NCI-H1105 treated with DMSO at 0.1 percent for 48 hours (cell line): Measurements from ENCODE around the gene TRIO.

Source experiments
- DNase-seq: peaks from one replicate; lab custom pipeline; 2025; lab: John Stamatoyannopoulos, UW

TRIO gene

DNA sequence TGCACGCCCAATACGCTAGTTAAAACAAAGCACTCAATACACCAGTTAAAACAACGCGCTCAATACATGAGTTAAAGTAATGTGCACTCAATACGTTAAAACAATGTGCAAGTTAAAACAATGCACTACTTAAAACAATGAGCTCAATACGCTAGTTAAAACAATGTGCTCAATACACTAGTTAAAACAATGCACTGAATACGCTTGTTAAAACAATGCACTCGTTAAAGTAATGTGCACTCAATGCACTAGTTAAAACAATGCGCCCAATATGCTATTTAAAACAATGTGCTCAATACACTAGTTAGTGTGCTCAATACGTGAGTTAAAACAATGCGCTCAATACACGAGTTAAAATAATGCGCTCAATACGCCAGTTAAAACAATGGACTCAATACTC, 185.0 kb downstream of the TRIO start:
- no peak for DNase-seq

DNA sequence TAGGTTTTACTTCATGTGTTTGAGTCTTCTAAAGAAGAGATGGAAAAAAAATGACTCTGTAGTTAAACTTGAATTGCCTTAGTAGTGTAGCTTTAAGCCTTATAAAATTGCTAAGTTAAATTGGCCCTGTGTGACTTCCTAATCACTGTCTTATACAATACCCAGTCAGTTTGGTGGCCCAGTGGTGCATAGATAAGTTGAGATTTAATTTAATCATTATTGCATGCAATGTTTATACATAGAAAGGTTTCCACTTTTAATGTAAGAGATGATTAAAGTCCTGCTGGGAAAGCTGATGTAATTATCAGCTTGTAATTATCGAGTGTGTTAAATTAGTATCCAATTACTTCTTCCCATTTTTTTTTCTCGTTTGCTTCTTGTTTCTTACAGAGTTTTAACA, 187.1 kb downstream of the TRIO start:
- no peak for DNase-seq

DNA sequence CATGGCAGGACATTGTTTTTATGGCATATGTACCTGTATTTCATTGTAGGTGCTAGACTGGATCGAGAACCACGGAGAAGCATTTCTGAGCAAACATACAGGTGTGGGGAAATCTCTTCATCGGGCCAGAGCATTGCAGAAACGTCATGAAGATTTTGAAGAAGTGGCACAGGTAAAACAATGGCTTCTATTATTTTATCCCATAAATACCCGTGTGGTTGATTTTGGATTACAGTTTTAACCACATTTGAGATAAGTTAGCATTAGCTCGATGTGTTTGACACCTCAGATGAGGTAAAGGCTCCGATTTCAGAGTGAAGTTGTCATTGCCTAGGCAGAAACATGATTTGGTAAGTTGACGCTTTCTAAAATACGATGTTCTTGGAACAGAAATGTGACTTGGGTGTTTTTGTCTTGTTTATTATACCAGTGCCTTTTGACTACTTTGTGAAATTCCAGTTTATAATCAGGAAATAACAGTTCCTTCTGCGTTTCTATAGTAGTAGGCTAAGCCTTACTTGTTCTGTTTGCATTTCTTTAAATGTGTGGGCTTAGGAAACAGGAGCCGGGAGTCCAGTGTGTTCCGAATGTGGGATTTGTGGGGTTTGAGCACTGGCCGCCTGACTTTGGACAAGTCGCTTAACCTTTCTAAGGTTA, 187.7 kb downstream of the TRIO start:
- no peak for DNase-seq

DNA sequence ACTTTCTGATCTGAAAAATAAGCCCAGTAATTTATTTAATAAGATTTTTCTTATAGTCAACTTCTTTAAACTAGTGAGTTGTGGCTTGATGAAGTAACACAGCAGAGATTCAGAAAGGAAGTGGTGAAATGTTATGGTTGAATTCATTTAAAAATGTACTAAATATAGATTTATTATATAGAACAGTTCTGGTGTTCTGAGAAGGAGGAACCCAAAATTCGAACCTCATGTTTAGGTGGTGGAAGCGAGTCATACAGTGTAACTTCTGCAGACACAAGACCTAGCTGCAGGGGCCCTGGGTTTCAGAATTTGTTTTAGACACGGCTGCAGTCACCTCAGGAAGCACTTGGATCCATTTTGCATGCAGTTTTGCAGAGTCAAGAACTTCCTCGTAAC, 188.2 kb downstream of the TRIO start:
- no peak for DNase-seq

DNA sequence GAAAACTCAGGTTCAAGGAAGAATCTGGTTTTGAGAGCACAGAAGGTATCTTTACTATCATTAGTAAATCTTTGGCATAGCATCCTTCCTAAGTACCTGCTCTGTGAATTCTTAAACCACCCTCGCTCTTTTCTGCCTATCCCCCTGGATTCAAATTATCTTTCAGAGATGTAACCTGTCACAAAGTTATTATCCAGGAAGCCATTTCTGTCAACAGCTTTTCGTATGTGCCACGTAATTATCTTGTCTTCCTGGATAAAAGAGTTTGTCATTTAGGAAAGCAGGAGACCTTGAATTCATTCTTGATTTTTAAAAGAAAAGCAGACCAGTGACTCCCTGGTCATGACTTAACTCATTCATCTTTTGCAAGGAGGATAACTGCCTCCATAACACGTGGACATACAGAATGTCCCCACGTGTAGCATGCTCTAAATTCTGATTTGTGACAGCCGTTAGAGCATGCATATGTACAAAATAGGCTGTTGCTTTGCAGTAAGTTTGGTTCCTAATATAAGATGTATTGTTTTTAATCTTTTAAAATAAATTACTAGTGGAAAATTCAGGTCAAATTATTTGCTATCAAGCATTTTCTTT, 189.0 kb downstream of the TRIO start:
- DNase-seq, result no peak

DNA sequence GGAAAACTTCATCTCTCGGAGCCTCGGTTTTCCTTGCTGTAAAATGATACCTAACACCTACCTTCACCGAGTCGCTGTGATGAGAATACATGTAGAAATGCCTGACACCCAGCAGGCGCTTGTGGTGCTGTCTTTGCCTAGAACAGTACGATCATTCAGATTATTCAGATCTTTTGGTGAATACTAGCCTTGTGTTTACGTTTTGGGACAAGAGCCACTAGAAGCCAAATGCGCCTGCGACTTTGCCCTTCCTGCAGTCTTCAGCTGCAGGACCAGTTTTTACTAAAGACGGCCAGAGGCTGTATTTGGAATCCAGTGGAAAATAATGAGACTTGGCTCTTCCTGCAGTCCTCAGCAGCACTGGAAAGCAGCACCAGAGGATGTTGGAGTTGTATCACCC, 189.6 kb downstream of the TRIO start:
- DNase-seq, result no peak

DNA sequence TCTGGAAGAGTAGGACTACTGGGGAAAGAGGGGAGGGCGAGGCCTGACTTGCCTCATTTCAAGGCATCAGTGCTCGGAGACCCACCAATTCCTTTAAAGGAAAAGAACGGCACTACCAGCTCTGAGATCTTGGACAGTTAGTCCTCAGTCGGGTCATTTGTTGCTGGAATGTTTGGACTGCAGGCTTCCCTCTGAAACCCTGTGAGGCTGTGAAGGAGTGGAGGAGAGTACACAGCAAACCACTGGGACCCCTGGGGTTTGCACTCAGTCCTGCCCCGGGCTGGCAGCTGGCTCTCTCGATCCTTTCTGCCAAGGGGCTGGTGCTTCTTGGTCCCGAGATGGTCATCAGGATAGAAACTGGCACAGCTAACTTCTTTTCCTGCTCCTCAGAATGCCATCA, 194.5 kb downstream of the TRIO start:
- no peak for DNase-seq

DNA sequence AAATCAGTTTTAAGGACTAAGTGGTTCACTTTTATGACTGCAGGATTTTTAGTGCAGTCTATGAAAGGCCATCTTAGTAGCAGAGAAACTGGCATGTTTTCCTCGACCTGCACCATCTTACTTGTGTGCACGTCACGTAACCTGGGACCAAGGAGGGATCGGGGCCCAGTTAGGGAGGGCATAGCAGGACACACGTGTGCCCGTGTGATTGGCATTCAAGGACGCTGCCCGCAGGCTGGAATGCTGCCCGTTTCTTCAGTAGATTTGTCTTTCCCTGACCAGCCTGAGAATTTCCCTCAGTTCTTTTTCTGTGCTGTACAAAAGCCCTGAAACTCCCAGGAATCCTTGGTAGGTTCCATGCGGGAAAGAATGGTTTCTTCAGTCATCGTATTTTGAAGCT, 196.3 kb downstream of the TRIO start:
- no peak for DNase-seq

DNA sequence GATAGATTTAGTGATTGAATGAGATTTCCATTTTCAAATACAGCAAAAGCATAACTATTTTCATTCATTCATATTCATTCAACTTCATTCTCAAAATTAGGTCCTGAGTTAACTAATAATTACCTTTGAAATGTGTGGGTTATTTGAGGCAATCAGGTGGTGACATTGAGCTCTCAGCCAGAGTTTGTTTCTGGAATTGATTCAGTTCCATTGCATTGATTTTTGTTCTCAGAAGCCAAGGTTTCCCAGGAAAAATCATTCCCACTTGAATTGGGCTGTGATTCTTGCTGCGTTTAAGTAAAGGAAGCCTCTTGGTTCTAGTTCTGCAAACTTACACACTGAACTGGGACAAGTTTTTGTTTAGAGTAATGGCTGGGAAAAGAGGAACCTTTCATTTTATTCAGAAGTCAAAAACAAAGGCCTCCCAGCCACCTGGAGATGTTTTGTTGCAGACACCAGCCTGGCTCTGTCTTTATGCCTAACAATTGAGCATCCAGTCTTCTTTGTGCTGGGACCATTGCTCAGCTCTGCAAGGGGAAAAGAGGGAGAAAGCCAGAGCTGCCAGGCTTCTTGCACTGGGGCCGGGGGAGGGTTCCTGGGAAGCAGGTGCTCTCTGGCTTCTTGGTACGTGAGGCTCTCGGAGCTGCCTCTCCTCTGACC, 198.6 kb downstream of the TRIO start:
- no peak for DNase-seq

DNA sequence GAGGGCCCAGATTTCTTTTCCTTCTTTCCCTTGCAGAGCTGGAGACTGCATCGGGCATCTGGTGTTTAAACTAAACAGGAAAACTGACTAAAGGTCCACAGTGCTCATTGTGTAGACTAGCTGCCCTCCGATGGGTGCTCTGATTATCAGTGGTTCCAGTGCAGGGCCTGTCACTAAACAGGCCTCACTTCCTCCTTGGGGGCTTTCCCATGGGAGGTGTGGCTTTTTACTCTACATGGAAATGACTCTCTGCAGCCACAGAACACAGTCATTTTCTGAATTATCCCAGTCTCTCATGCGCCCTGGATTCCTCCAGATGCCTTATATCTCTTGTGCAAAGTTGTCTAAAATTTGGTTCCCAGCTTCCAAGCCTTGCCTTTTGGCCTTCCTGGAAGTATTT, 199.2 kb downstream of the TRIO start:
- DNase-seq, result no peak

DNA sequence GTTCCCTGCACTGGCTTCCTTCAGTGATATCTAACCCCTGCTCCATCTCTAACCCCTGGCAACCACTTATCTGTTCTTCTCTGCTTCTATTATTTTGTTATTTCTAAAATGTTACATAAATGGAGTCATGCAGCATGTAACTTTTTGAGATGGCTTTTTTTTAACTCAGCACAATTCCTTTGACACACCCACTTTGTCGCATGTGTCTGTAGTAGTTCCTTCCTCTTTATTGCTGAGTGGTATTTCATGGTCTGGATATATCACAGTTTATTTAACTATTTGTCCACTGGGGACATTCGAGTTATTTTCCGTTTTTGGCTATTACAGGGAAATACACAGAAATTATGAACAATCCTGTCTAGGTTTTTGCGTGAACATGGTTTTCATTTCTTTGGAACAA, 200.2 kb downstream of the TRIO start:
- no peak for DNase-seq

DNA sequence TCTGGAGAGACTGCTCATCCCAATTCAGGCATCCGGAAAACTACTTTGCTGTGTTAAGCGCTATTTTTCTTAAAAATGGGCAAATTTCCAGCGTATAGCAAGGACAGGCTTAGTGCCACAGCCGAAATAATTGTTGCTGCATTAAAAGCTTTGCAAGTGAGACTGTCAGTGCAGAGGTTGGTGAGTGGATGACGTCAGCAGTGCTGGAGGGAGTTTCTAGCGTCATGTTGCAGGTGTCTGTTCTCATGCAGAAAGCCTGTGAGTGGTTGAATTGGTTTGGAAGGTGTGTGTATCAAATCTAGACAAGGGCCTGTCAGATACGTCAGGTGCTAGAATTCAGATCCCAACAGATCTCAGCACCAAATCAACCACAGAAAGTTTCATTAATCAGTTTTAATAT, 204.4 kb downstream of the TRIO start:
- DNase-seq, result peak; percentile 24

DNA sequence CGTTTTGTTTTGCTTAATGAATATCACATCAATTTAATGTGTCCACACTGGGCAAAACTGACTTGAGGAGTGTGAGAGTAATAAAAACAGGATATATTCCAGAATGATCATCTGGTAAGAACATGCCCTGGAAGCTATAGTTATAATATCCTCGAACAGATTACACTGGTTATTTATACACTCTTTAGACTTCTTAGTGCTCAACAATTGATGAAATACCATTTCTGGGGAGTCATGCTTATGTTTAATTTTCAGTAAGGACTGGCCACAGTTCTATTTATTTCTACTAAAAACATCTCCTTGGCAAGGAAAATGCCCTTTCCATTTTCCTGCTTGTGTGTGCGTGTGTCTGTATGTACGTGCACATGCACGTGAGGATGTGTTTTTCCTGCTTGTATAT, 205.0 kb downstream of the TRIO start:
- no peak for DNase-seq

DNA sequence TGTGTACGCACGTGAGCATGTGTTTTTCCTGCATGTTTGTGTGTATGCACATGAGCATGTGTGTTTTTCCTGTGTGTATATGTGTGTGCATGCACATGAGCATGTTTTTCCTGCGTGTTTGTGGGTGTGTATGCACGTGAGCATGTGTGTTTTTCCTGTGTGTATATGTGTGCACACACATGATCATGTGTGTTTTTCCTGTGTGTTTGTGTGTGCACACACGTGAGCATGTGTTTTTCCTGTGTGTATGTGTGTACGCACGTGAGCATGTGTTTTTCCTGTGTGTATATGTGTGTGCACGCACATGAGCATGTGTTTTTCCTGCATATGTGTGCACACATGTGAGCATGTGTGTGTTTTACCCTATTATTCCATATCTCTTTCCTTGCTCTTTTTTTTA, 205.9 kb downstream of the TRIO start:
- DNase-seq, result no peak

DNA sequence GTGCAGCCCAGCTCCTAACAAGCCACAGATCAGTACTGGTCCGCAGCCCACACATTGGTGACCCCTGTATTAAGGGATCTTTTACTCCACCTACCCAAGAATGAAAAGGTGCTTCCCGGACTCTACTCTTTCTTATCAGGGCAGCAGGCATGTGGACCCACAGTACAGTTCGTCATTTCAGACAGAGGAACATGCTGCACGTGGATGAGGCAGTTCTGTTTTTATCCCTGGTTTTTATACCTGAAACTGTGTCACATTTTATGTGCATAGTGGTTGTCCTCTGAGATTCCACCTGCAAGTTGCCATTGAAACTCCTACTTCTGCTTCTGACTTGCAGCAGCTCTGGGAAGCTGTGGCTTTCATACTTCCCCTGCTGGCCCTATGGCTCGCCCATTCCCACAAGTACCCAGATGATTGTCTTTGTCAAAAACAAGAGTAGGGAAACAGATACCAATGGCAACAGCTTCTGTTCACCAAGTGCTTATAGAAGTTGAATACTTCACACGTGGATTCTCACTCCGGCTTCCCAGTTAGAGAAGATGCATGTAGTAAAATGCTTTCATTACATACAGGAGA, 208.0 kb downstream of the TRIO start:
- DNase-seq, result no peak

DNA sequence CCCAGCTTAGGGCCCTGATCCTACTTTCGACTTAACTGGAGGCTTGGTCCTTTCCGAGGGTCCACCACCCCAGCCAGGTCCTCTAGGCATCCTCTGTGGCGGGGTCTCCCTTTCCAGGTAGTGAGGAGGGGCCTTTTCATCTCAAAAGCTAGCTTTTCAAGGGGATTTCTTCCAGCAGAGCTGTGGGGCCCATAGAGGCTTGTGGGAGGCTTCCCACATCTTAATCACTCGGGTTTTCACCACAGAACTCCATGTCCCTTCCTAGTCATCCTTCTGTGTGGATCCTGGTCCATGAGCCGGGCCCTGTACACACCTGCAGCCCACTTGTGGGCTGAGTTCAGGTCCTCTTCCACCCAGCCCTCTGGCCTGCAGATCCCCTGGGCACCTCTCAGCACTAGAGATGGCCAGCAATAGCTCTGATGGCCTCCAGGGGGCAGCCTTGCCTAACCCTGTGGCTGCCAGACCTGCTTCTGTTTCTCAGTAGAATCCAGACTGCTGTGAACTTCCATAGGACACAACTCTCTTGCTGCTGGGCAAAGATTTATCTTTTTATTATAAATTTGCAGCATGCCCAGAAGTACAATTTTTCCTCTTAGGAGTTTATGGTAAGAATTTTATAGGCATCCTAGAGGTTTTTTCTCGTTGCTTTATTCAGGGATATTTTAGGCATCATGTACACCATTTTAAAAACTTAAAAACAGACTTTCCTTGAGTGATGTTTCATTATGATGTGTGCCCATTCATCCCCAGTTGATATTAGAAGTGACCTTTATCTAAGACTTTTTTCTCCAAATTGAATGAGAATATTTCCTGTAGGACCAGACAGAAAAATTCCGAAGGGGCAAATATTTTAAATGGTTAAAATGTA, 208.9 kb downstream of the TRIO start:
- DNase-seq, result peak; percentile 73

DNA sequence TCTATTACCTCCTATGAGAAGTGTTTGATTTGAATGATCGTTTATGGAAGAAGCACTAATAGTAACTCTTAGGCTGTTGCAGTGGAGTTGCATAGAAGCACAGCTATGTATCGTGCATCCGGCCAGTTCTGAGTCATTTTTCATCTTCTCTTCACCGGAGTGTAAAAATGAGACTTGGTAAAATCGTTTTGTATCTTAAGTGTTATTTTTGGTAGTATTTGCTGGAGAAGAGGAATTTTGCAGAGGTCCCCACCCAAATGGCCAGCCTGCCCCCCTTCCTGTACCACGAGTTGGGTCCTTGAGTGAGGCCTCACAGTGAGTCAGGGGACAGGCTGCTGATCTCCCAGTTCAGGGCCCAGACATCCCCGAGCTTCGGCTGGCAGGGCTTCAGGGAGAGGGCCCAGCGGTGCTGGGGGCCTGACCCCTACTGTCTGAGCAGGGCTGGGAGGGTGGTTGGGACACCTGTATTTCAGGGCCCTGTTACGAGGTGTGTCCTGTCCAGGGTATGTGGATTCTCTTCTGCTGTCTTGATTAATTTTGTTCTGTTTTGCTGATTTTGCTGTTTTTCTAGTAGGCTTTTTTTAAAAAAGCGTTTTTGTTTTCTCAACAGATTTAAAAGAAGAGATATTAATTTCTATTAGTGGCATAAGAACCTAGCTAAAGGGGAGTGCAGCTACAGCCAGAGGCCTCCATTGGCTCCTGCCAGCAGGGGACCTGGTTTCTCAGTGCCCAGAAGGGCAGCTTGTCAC, 210.8 kb downstream of the TRIO start:
- DNase-seq, result no peak

DNA sequence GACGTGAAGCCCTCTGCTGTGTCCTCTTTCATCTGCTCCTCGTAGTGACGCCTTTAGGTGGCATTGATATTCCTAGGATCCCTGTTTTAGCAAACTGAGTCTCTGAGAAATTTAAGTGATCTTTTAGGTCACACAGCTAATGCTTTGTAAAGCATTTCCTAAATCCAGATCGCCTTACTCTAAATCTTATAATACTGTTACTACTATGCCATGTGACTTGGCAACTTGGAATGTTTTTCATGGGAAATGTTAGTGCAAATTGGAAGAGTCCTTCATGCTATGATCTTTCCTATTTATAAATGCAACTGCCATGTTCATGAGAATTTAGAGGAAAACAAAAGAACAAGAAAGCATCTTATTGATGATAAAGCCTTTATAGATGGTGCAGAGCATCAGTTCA, 212.2 kb downstream of the TRIO start:
- no peak for DNase-seq

DNA sequence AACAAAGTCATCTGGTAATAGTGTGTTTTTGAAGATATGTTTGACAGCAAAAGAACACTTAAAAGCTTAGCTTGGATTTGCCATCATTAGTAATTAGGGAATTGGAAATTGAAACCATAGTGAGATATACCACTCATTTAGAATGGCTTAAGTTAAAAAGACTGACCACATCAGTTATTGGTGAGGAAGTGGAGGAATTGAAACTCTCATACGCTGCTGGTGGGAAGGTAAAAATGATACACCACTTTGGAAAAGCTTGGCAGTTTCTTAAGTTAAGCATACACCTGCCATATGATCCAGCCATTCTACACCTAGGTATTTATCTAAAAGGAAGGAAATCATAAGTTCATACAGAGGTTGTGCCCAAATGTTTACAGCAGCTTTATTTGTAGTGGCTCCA, 213.2 kb downstream of the TRIO start:
- DNase-seq, result no peak

DNA sequence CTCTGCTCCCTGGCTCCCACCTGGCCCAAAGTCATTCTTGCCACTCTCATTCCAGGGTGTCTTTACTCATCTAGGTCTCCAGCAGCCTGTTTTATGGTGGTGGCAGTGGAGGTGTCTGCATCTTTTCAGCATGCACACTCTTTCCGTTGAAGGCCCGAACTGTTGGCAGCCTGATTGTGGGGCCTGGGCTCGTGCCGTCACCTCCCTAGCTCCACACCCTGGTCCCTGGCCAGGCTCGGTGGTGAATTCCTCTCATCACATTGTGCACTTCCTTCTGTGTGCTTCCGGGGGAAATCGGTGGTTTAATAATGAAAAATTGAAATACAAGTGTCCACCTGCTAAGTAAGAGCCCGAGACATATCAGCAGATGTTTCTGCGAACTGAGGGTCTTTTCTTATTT, 214.3 kb downstream of the TRIO start:
- DNase-seq, result no peak

DNA sequence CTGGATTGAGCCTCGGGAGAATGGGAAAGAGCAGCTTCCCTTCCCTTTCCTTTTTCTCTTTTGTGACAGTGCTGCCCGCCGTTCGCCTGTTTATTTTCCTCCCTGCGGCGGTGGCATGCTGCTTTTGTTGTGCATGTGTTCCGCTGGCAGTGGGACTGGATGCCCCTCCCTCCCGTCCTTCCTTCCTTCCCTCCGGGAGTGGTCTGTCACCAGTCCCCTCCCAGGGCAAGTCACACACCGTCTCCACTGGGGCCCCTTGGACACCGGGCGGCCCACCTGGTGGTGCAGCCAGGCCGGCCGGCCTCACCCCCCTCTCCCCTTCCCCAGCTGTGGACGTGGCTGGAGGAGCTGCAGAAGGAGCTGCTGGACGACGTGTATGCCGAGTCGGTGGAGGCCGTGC, 214.7 kb downstream of the TRIO start:
- no peak for DNase-seq

DNA sequence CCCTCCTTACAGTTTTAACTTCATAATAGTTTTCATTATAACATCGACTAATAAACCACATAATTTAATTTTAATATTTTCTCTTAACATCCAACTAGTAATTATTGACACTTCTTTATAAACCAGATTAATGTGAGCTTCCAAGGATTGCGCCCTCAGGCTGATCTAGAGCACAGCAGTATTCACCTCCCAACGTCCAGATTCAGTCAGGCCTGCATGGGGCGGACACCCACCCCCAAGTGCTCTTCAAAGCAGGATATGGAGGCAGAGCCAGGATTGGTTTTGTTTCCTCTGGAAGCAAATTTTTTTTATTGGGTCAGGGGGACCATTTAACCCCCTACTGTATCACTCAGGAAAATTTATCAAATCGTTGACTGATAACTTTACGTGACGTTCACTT, 215.4 kb downstream of the TRIO start:
- DNase-seq, result no peak
